SK-N-SH (cell line): ENCODE data around the gene RBM44.

Experiments used
- POLR2AphosphoS5 ChIP-seq: IDR thresholded peaks from 2 replicates; pipeline ENCODE4 v1.6.1; 2012; ENCODE audit warnings: low read depth, low read length
- TF ChIP-seq, protein P1 (sequence below): fragments of 200-600 bp; sonication (generic); IDR thresholded peaks from 2 replicates; pipeline ENCODE4 v1.6.1; 2017; ENCODE audit warnings: antibody characterized with exemption, mild to moderate bottlenecking, moderate library complexity

DNA sequence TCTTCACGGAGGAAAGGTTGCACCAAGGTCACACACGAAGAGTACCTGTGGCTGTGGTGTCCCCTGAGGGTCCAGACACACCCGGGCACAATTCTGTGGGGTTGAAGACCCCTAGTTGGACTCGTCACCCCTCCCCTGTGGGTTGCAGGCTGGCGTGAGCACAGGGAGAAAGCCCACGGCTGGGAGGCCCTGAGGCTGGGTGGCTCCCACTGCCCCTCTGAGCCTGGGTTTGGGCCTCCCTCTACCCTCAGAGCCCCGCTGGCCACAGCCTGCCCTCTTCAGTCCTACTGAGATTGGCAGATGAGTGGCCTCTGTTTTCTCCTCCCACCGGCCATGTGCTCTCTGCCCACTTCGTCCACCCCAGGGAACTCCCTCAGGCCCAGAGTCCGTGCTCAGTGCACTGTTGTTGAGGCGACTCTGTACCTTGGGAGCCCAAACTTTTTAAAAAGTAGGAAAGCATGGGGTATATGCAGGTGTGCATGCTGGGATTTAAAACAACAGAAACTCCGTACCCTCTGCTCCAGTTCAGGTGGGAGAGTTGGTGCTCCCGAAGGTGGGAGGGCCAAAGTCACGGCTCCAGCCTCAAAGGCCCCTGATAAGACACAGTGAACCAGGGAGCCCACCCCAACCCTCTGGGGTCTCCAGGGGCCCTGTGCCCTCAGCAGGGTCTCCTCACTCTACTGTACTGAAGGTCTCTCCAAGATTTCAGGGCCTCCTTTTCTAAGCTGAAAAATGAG, 79.9 kb downstream of the RBM44 start:
- TF ChIP-seq, protein P1, sequence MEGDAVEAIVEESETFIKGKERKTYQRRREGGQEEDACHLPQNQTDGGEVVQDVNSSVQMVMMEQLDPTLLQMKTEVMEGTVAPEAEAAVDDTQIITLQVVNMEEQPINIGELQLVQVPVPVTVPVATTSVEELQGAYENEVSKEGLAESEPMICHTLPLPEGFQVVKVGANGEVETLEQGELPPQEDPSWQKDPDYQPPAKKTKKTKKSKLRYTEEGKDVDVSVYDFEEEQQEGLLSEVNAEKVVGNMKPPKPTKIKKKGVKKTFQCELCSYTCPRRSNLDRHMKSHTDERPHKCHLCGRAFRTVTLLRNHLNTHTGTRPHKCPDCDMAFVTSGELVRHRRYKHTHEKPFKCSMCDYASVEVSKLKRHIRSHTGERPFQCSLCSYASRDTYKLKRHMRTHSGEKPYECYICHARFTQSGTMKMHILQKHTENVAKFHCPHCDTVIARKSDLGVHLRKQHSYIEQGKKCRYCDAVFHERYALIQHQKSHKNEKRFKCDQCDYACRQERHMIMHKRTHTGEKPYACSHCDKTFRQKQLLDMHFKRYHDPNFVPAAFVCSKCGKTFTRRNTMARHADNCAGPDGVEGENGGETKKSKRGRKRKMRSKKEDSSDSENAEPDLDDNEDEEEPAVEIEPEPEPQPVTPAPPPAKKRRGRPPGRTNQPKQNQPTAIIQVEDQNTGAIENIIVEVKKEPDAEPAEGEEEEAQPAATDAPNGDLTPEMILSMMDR = no peak
- TF ChIP-seq POLR2AphosphoS5 = no peak
